LNCaP clone FGC (cell line): ENCODE measurements around the gene EIF5AL1.

Source experiments
- DNase-seq: peaks from one replicate; pipeline ENCODE4 v3.0.0-alpha.2; 2011; ENCODE audit warnings: low read depth
- H3K4me3 ChIP-seq: 2 replicates; pipeline ENCODE4 v1.5.1; 2011; ENCODE audit warnings: mild to moderate bottlenecking, low read depth, low read length, control low read depth
- CTCF ChIP-seq: IDR thresholded peaks from 2 replicates; pipeline ENCODE4 v1.5.1; 2012; ENCODE audit warnings: mild to moderate bottlenecking; ENCODE audit not compliant: control insufficient read depth, insufficient read depth; ENCODE audit errors: extremely low read depth

The EIF5AL1 gene

DNA sequence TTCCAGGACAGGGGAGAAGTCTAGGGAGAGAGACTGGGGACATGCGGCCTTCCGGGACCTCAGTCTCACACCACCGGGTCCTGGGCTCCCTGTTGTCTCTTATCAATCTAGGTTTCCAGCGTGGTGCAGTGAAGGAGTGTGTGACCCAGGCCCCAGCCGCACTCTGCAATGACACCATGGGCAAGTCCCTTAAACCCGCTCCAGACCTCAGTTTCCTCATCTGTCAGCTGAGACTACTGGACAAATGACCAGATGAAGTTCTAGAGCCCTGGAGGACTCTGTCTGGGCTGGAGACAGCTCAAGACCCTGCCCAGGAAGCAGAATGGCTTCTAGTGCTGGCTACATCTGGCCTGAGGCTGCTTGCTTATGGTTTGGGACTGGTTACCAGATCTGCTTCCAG, 20.1 kb upstream of the EIF5AL1 start:
- DNase-seq = no peak
- TF ChIP-seq CTCF = no peak
- H3K4me3 ChIP-seq = no peak overlapping the region

DNA sequence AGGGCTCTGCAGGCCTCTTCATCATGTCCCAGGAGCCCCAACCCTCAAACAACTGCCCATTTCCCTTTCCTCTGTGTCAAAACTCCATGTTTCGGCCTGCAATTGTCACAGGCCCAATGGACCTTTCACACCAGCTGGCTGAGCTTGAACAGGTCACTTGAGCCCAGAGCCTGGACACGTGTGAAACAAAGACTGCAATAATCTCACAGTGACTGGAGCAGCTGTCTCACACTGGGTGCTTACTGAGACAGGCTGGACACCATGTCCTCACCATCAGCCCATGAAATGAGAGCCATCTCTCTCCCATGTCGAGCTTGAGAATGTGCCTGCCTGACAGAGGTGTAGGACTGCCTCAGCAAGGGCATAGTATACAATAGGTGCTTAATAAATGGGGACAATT, 19.5 kb upstream of the EIF5AL1 start:
- no peak for DNase-seq
- no peak overlapping the region for H3K4me3 ChIP-seq
- no peak for TF ChIP-seq CTCF

GRCh38 chr10:79493806-79494205, 18.5 kb upstream of the EIF5AL1 start:
- no peak for TF ChIP-seq CTCF
- DNase-seq = no peak

DNA sequence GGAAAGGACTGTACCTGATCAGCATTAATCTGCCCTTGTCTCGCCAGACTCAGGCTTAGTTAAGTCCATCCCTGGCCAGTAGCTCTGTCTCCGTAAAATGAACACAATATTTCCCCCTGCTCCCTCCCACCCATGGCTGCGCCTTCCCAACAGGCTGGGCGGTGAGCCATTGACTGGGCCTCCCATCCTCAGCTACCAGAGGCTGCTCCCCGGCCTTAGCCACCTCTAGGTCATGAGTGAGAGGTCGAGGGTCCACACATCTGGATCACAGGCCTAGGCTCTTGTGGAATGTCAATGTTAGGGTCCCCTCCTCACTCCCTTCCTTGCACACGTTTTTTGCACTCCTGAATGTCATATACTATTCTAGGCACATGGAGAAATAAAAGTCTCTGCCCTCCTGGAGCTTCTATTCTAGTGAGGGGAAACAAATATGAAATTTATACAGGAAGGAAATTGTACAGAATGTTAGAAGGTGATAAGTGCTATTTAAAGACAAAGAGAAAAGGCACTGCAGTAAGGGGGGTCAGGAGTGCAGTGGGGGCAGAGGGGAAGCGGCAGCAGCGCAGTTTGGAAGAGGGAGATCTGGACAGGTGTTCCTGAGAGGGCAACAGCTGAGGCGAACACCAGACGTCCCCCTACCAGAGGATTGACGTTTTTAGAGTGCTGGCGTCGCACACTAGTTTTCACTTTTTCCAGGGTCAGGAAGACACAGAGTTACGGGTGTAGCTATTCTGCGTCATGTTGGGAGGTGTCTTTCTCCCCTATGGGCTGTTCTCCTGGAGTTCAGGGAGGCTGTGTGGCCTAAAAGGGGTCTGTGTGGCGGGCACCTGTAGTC, 17.2 kb upstream of the EIF5AL1 start:
- no peak overlapping the region for H3K4me3 ChIP-seq
- no peak for DNase-seq
- no peak for TF ChIP-seq CTCF

More at GRCh38 chr10:79493806-79494205, 18.5 kb upstream of the EIF5AL1 start:
- H3K4me3 ChIP-seq = no peak overlapping the region

DNA sequence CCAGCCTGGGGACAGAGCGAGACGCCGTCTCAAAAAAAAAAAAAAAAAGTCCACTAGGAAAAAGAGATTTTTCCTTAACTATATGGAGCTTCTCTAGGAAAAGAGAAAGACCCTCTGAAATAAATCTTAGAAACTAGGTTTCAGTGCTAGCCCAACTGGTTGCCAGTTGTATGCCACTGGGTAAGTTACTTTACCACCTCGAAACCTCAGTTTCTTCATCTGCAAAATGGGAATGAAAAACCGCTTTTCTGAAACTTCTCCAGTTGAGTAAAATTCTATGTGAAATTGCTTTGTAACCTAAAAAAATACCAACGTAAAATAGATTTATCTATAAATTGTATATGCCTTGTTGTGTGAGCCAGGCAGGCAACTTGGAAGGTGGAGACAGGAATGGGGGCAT, 16.5 kb upstream of the EIF5AL1 start:
- no peak for DNase-seq
- TF ChIP-seq CTCF = no peak
- H3K4me3 ChIP-seq = no peak overlapping the region

DNA sequence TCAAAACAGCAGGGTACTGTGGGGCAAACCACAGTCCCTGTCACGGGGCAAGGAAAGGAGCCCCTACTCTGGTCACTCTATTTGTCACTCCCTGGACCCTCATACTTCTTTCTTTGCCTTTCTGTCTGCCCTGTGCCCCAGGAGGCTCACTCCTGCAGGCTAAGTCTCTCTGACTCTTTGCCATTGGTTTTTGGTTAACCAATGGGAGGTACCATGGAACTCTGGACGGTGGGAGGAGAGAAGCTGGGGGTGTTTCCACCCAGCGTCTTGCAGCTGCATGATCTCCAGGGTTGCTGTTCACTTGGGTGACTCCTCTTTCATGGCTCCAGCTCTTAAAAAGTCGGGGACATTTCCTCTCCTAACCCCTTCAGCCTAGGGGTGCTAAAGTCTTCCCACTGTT, 15.4 kb upstream of the EIF5AL1 start:
- TF ChIP-seq CTCF = no peak
- DNase-seq = no peak
- H3K4me3 ChIP-seq = no peak overlapping the region
